NCI-H2107 treated with DMSO at 0.1 percent for 48 hours (cell line): Measurements from ENCODE around the gene IGSF22.

ENCODE experiments used
- DNase-seq: peaks from one replicate; lab custom pipeline; 2025; ENCODE audit not compliant: unreplicated experiment; lab: John Stamatoyannopoulos, UW

The IGSF22 gene

DNA sequence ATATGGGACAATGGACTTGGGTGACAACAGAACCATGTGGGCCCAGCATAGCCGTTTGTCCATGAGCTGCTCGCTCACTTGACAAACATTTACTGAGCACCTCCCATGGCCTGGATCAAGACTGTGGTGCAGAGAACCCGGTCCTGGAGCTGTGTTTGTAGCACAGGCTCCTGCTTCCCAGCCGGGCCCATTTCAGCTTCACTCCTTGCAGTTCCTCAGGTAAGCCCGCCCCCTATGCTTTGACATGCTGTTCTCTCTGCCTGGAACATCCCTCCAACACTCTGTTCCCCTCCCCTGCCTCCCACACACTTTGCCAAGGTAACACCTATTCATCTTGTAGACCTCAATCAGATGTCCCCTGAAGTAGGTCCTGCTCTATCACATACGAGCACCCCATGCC, 19.3 kb upstream of the IGSF22 start:
- no peak for DNase-seq

- DNase-seq: no peak
These were observed 18.0 kb upstream of the IGSF22 start for GRCh38 chr11:18743900-18744514.

- DNase-seq: no peak
These were observed 17.4 kb upstream of the IGSF22 start for GRCh38 chr11:18743365-18743764.

GRCh38 chr11:18741783-18742182, 15.8 kb upstream of the IGSF22 start:
- DNase-seq: no peak

- no peak for DNase-seq
These were observed 13.7 kb upstream of the IGSF22 start for GRCh38 chr11:18739685-18740084.

- DNase-seq: no peak
These were observed 11.7 kb upstream of the IGSF22 start for GRCh38 chr11:18737642-18738041.

DNA sequence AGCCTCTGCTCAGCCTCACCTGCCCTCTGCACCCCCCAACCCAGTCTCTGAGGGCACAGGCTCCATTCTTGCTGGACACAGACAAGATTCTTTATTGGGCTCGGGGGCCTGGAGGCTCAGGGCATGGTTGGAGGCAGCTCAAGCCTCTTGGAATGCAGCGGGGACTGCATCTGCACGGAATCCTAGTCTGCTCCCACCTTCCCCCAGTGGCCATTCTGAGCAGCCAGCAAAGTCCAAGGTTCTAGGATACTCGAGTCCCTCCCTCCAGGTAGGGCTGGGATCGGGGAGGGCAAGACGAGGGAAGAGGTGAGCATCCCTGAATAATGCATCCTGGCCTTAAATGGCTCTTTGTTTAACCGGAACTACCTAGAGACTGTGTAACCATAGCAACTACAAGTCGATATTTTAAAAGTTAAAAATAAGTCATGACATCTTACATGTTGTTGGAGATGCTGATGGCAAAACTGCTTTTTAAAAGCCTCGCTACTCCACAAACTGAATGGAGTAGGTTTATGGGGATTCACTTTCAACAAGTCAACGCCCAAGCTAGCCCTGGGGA, 10.7 kb upstream of the IGSF22 start:
- no peak for DNase-seq

DNA sequence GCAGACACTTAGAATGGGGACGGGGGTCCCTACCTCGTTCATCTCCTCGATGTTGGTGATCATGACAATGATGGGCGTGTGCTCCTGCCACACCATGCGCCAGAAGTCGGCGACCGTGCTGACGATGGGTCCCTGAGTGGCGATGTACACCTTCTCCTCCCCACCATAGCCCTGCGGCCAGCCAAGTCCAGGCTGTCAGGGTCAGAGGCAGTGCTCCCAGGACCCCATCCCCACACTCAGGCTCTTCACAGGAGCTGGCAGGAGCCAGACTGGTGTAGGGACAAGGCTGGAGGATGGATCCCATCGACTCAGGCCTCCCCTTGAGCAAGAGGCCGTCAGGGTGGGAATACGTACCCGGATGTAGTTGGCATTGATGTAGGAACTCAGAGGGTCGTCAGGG, 7.2 kb upstream of the IGSF22 start:
- no peak for DNase-seq

GRCh38 chr11:18731949-18732821, 6.2 kb upstream of the IGSF22 start:
- peak; percentile 1 for DNase-seq

- DNase-seq: no peak
These were observed 5.5 kb upstream of the IGSF22 start for GRCh38 chr11:18731441-18731840.

DNA sequence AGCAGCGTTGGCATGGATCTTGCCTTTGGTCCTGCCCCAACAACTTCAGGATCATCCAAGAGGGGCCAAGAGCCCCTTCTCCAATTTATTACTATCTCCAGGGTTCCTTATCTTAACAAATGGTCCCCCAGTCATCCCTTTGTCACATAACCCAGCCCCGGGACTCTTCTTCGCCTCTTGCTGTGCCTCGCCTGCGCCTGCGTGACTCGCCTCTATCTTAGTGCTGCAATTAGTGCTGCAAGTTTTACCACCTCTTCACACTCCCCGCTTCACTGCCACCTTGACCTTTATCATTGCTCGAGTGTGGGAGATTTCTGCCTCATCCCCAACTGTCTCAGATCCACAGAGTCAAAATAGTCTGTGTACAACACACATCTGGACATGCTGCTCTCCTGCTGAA, 4.0 kb upstream of the IGSF22 start:
- no peak for DNase-seq

- DNase-seq: no peak
These were observed 3.4 kb upstream of the IGSF22 start for GRCh38 chr11:18729426-18729825.

- DNase-seq: no peak
These were observed 2.7 kb upstream of the IGSF22 start for GRCh38 chr11:18728658-18729057.

DNA sequence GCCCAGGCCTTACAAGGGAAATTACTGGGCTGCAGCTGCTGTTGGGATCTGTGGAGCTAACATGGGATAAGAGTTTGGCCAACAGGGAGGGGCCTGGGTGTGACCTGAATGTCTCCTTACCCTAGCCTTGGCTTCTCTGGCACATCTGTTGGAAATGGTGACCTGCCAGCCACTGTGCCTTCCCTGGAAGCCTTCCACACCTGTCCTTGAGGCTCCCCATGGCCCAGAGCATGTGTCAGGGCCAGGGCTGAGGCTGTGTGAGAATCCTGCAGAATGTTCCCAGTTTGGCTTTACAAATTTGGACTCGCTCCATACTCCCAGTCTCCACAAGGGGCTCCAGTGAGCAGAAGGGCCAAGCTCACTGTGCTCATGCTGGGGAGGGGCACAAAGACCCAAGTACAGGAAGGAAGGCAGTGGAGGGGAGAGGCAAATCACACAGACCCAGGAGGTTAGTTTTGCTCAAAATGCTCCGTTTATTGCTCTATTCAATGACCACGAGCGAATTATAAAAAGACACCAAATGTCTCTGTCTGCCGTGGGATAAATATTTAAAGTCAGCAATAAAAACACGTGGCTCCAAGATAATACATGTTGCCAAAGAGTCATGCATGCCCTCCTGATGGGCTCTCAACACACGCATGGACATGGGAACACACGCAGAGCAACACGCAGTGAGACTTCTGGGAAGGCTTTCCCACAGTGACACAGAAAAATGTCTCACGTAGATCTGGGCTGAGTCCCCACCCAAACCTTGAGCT, 1.7 kb upstream of the IGSF22 start:
- DNase-seq: no peak

DNA sequence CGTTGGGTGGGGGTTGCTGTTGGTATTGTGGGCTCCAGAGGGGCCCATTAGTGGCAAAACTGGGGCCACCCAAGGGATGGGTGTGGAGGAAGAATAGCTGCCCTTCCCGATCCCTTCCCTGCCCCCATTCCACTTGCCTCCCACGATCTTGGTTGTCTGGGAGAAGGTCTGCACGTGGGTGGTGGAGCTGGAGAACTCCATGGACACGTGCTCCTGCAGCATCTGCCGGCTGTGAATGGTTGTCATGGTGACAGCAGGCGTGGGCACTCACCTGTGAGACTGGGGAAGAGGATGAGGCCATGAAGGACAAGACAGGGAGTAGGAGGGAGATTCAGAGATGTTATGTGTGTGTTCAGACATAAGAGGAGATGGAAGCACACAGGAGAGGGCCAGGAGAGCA, 2.0 kb downstream of the IGSF22 start:
- DNase-seq: no peak

- DNase-seq: no peak
These were observed 3.7 kb downstream of the IGSF22 start for GRCh38 chr11:18722293-18722637.

DNA sequence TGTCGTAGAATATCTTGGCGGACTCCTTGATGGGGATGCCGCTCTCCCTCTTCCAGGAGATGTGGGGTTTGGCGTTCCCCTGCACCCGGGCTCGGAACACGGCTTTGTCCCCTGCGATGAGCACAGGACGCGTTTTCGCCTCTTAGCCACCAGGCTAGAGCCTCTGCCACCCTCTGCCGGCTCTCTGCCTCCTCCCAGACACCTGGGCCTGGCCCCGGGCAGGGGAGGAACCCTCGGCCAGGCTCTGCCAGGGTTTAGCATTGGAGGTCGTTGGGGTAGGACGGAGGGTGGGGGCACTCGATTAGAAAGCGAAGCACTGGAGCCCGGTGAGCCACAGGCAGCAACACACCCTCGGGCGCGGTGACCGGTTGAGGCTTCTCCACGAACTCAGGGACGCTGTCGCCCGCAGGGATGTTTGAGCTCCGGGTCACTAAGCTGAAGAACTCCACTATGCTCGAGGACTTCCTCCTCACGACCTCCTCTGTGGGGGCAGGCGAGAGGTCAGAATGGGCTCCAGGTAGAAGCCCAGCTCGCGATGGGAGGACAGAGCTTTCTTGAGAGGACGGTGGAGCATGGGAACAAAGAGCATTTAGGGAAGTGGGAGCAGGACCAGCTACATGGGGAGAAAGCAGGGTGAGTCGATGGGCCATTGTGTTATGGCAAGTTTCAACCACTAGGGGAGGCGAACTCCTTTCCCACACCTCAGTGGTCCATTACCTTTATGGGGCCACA, 4.3 kb downstream of the IGSF22 start:
- peak; percentile 28 for DNase-seq

DNA sequence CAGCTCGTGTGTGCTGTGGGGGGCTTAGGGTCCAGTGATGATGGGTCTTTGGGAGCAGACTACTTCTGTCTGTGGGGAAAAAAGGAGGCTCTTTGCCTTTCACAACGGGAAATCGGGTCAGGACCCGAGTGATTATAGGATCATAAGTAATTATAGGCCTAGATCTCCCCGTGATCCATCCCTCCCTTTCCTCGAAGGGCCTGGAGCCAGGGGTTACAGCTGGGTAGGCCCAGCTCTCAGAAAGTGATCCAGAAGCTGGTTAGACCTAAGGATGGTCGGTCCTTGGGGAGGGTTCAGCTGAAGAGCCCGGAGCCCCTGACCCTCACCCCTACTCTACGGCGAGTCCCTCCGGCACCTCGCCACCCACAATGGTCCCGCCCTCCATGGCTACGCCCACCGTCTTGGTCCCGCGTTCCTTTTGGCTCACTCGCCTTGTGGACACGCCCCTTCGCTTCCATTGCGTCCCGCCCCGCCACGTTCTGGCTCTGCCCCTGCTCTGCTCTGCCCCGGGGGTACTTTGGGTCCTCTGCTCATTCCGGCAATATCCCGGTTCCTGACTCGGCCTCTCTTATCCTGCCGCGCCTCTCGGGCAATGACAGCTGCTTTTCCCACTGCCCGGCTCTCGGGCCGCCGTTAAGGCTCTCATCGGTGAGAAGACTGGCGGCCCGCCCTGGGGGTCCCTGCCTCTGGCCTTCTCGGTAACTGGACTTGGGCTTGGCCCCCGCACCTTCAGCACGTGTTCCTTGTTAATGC, 5.0 kb downstream of the IGSF22 start:
- peak; percentile 42 for DNase-seq

GRCh38 chr11:18720091-18720807, 5.7 kb downstream of the IGSF22 start:
- no peak for DNase-seq

GRCh38 chr11:18715476-18715875, 10.5 kb downstream of the IGSF22 start:
- DNase-seq: no peak
